IPS DF 6.9 (cell line): ENCODE measurements around the gene MCC.

Source experiments
- DNase-seq: peaks from one replicate; pipeline ENCODE4 v3.0.0-alpha.2; 2013; ENCODE audit warnings: low read depth, low spot score
- H3K27ac ChIP-seq: one replicate; pipeline ENCODE4 v1.5.1; 2013; ENCODE audit warnings: low read length, control low read depth
- H3K27me3 ChIP-seq: 2 replicates; pipeline ENCODE4 v1.6.1; 2013; ENCODE audit warnings: mild to moderate bottlenecking, low read length; ENCODE audit not compliant: control insufficient read depth, insufficient read depth
- H3K36me3 ChIP-seq: 2 replicates; pipeline ENCODE4 v1.6.1; 2013; ENCODE audit warnings: low read length; ENCODE audit not compliant: control insufficient read depth, insufficient read depth
- H3K4me1 ChIP-seq: 2 replicates; pipeline ENCODE4 v1.6.1; 2013; ENCODE audit warnings: low read length; ENCODE audit not compliant: control insufficient read depth, insufficient read depth
- H3K4me3 ChIP-seq: 2 replicates; pipeline ENCODE4 v1.5.1; 2013; ENCODE audit warnings: mild to moderate bottlenecking, low read length
- H3K9me3 ChIP-seq: 2 replicates; pipeline ENCODE4 v1.6.1; 2013; ENCODE audit warnings: low read length, inconsistent platforms; ENCODE audit not compliant: control insufficient read depth, insufficient read depth
- WGBS: extraction: QIAGEN DNeasy Blood & Tissue Kit; methylation state at CpG from one replicate; pipeline ENCODE4 v1.1.7; 2013; ENCODE audit warnings: mixed read lengths, missing lambda C conversion rate; ENCODE audit not compliant: insufficient read length, insufficient coverage; 5-methylcytosine and 5-hydroxymethylcytosine counted together

Gene MCC

GRCh38 chr5:113172231-113172826 is 315.9 kb downstream of the MCC start:
- Histone ChIP-seq H3K27ac (no peak overlapping the region), H3K4me1 (0 out of 2 replicates have a peak, but pooled peaks cover 1% of the 10 kb centered on the region), H3K36me3 (no peaks in the 10 kb centered on the region), H3K4me3 (no peak overlapping the region), H3K9me3 (no peaks in the 10 kb centered on the region), H3K27me3 (no peaks in the 10 kb centered on the region)
- no peak for DNase-seq
- WGBS = no CpG with 5 or more reads among the region's 5 CpGs

GRCh38 chr5:113171520-113171919 is 316.7 kb downstream of the MCC start:
- Histone ChIP-seq H3K27me3 (no peaks in the 10 kb centered on the region), H3K4me3 (no peak overlapping the region), H3K9me3 (no peaks in the 10 kb centered on the region), H3K36me3 (no peaks in the 10 kb centered on the region), H3K4me1 (0 out of 2 replicates have a peak, but pooled peaks cover 1% of the 10 kb centered on the region), H3K27ac (no peak overlapping the region)
- no CpG with 5 or more reads among the region's 5 CpGs for WGBS
- no peak for DNase-seq

- Histone ChIP-seq H3K4me1 (0 out of 2 replicates have a peak, but pooled peaks cover 1% of the 10 kb centered on the region), H3K27me3 (no peaks in the 10 kb centered on the region), H3K4me3 (no peak overlapping the region), H3K36me3 (no peaks in the 10 kb centered on the region), H3K27ac (no peak overlapping the region), H3K9me3 (no peaks in the 10 kb centered on the region)
- DNase-seq = no peak
- WGBS = no CpG with 5 or more reads among the region's 4 CpGs
These were observed 317.5 kb downstream of the MCC start for GRCh38 chr5:113170707-113171106.

DNA sequence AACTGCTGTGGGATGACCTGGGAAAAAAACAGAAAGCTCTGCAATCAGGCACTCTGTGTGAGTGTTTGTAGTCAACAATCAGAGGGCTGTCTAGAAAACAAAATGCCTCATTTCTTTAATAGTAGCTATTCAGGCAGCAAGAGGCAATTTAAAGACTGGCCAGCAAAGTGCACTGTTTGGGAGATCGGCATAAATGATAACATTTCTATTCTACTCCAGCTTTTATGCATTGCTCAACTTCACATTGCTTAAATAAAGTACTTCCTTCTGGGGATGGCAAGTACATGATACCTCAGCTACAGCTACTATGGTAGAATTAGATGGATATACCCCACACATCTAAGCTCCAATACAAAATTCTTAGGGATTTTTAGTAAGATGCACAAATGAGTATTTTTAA is 318.5 kb downstream of the MCC start:
- no peak for DNase-seq
- H3K36me3 ChIP-seq = no peaks in the 10 kb centered on the region
- no peaks in the 10 kb centered on the region for H3K27me3 ChIP-seq
- WGBS = no CpG with 5 or more reads among the region's 1 CpG
- H3K27ac ChIP-seq = no peak overlapping the region
- H3K9me3 ChIP-seq = no peaks in the 10 kb centered on the region
- H3K4me1 ChIP-seq = 0 out of 2 replicates have a peak, but pooled peaks cover 1% of the 10 kb centered on the region
- H3K4me3 ChIP-seq = no peak overlapping the region

GRCh38 chr5:113167985-113168384 is 320.3 kb downstream of the MCC start:
- no peak for DNase-seq
- no peaks in the 10 kb centered on the region for H3K9me3 ChIP-seq
- no peaks in the 10 kb centered on the region for H3K36me3 ChIP-seq
- H3K4me3 ChIP-seq = no peak overlapping the region
- WGBS = no CpG with 5 or more reads among the region's 2 CpGs
- H3K27me3 ChIP-seq = no peaks in the 10 kb centered on the region
- H3K4me1 ChIP-seq = 0 out of 2 replicates have a peak, but pooled peaks cover 1% of the 10 kb centered on the region
- no peak overlapping the region for H3K27ac ChIP-seq

GRCh38 chr5:113166852-113167366 is 321.3 kb downstream of the MCC start:
- H3K36me3 ChIP-seq = no peaks in the 10 kb centered on the region
- WGBS = no CpG with 5 or more reads among the region's 7 CpGs
- no peak for DNase-seq
- H3K9me3 ChIP-seq = no peaks in the 10 kb centered on the region
- H3K27me3 ChIP-seq = no peaks in the 10 kb centered on the region
- no peak overlapping the region for H3K27ac ChIP-seq
- no peak overlapping the region for H3K4me3 ChIP-seq
- 0 out of 2 replicates have a peak, but pooled peaks cover 1% of the 10 kb centered on the region for H3K4me1 ChIP-seq

GRCh38 chr5:113166261-113166660 is 322.0 kb downstream of the MCC start:
- Histone ChIP-seq H3K36me3 (no peaks in the 10 kb centered on the region), H3K4me1 (0 out of 2 replicates have a peak, but pooled peaks cover 1% of the 10 kb centered on the region), H3K4me3 (no peak overlapping the region), H3K9me3 (no peaks in the 10 kb centered on the region), H3K27ac (no peak overlapping the region), H3K27me3 (no peaks in the 10 kb centered on the region)
- no peak for DNase-seq
- no CpG with 5 or more reads among the region's 4 CpGs for WGBS

GRCh38 chr5:113164021-113164420 is 324.2 kb downstream of the MCC start:
- Histone ChIP-seq H3K9me3 (no peaks in the 10 kb centered on the region), H3K4me3 (no peak overlapping the region), H3K27ac (no peak overlapping the region), H3K4me1 (peaks cover 2% of the 10 kb centered on the region; the same call in 1 of the 2 replicates), H3K27me3 (no peaks in the 10 kb centered on the region), H3K36me3 (no peaks in the 10 kb centered on the region)
- no CpG with 5 or more reads among the region's 1 CpG for WGBS
- DNase-seq = no peak

GRCh38 chr5:113163328-113163727 is 324.9 kb downstream of the MCC start:
- no peak overlapping the region for H3K4me3 ChIP-seq
- no peak overlapping the region for H3K27ac ChIP-seq
- WGBS = no CpG with 5 or more reads among the region's 2 CpGs
- H3K36me3 ChIP-seq = no peaks in the 10 kb centered on the region
- no peak for DNase-seq
- no peaks in the 10 kb centered on the region for H3K27me3 ChIP-seq
- H3K4me1 ChIP-seq = peaks cover 2% of the 10 kb centered on the region; the same call in 1 of the 2 replicates
- H3K9me3 ChIP-seq = no peaks in the 10 kb centered on the region

DNA sequence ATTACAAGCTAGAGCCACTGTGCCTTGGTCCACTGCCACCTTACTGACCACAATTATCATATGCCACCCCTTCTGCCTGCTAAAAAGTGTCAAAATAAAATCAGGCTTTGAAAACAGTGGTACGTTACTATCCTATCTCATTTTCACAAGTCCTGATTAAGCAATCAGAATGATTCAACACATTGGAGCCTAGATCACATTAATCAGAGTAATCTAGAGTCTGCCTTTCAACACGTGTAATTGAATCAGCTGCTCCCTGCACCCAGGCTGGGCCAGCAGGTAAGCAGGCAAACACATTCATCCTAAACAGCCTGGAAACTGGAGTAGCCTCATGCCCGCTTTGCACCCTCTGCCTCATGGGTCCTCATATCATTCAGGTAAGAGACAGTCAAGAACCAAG is 325.5 kb downstream of the MCC start:
- no peak for DNase-seq
- H3K4me3 ChIP-seq = no peak overlapping the region
- WGBS = no CpG with 5 or more reads among the region's 3 CpGs
- H3K27me3 ChIP-seq = no peaks in the 10 kb centered on the region
- peaks cover 2% of the 10 kb centered on the region; the same call in 1 of the 2 replicates for H3K4me1 ChIP-seq
- H3K36me3 ChIP-seq = no peaks in the 10 kb centered on the region
- no peaks in the 10 kb centered on the region for H3K9me3 ChIP-seq
- H3K27ac ChIP-seq = no peak overlapping the region

GRCh38 chr5:113162208-113162607 is 326.0 kb downstream of the MCC start:
- Histone ChIP-seq H3K9me3 (no peaks in the 10 kb centered on the region), H3K27ac (no peak overlapping the region), H3K36me3 (no peaks in the 10 kb centered on the region), H3K4me1 (peaks cover 2% of the 10 kb centered on the region; the same call in 1 of the 2 replicates), H3K4me3 (no peak overlapping the region), H3K27me3 (no peaks in the 10 kb centered on the region)
- no CpG with 5 or more reads among the region's 3 CpGs for WGBS
- no peak for DNase-seq
